ENCODE data around the gene ANKRD42.

ANKRD42 gene

DNA sequence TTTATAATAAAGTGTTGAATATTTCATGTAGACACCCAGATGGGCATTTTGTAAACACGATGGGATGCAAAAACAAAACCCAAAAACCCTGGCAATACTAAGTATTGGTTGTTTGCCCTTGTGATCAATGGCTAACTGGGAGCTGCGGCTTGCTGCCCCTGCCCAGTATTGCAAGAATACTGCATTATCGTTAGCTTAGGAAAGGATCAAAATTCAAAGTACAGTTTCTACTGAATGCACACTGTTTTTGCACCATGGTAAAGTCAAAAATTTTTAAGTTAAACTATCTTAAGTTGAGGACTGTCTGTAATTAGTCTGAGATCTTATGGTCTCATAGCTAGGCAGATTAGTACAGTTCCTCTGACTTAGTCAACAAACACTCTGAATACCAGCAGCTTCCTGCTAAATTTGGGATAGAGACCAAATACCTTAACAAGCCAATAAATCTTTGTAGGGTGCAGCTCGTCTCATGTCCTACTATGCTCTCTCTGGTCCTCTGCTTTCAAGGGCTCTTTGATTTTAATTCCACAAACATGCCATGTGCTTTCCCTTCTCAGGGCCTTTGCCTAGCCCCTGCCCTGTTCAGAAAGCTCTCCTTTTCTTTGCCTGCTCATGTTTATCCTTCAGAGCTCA, 88.7 kb downstream of the ANKRD42 start:
- no peak overlapping the region for H3K27ac ChIP-seq
- DNase-seq (ENCODE audit: low read depth, low spot score): no peak

DNA sequence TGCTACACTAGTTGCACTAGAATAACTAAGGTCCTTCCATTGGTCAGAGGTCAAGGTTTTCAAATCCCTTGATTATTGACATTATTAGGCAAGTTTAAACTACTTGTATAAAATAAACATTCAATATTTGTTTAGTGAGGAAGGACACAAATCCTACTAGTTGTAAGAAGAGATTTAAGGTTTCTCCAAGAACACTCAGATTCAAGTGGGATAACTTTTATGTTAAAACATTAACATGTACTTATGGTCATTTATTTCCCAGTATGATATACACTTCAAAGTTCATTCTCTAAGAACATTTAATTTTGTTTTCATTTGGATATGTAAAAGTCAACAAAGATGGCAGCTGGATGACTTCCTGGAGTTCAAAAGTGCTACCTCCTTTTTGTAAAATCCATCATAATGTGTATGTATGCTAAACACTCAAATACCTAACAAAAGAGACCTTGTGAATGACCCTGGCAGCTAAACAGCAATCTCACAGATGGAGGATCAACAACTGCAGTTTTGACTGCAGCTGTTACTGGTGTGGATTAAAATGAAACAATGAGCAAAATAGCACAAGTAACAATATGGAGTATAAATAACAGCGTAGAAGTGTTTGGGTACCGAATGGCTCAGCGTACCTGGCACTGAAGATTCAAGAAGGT, 91.1 kb downstream of the ANKRD42 start:
- no peak for DNase-seq (ENCODE audit: low read depth, low spot score)
- H3K27ac ChIP-seq: peak overlapping the region; percentile 97

DNA sequence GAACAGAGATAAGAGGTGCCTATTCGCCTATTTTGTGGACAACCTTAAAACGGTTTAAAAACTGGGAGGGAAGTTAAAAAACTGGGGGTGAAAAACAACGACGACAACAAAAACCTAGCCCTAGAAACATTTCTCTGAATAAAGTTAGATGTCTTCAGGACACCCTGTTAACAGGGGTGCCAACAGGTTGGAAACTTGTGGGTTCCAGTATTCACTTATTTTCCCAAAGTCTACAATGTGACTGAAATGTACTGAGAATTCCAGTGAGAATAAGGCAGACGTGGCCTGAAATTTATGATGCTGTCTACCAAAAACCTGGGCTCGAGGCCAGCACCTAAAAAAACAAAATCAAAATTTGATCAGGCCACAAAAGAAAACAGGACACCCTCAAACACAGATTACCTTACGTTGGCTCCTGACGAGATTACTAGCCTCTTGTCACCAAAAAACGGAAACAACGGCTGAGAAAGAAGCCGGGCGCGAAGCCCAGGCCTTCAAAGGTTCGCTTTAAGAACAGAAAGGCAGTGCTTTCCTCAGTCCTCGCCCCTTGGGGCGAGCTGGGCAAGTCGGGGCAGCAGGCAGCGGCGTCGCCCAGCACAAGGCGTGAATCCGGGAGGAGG, 91.7 kb downstream of the ANKRD42 start:
- peak overlapping the region; percentile 97 for H3K27ac ChIP-seq
- DNase-seq (ENCODE audit: low read depth, low spot score): no peak

DNA sequence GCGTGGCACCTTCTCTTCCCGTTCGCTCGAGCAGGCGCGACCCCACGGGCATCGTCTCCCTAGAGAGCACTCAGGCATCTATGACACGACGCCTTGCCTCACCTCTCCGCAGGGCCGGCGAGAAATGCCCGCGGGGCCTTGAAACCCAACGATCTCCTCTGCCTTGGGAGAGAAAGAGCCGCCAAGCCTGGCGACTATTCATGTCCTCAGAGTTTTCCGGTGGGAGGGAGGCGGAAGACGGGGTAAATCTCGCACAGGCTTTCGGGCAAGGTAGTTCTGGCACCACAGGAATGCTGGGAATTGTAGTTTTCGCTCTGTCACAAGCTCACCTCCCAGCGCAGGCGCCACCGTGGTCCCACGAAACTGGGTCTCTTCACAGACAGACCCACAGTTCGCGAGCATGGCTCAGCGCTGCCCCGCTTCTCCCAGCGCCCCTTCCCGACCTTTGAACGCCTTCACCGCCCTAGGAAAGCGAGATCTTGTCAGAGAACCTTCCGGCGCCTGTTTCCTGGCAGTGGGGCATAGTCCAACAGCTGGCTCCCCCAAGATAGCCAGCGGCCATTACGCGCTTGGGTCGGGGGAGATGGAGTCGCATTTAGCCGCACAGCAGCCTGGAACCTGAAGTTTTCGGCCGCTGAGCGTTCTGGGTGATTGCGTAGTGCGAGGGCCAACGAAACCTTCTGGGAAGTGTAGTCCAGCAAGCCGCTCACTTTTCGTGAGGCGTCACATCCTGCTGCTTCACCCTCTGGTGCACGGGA, 92.4 kb downstream of the ANKRD42 start, which contains the start of gene CCDC90B:
Gene CCDC90B (minus strand): TSS at position 597 of the 758 bp plus-strand sequence. CDS start 395 bp downstream, at position 202.
- peak; percentile 94 for DNase-seq (ENCODE audit: low read depth, low spot score)
- H3K27ac ChIP-seq: peak within 1 kb of the TSS; percentile 97

DNA sequence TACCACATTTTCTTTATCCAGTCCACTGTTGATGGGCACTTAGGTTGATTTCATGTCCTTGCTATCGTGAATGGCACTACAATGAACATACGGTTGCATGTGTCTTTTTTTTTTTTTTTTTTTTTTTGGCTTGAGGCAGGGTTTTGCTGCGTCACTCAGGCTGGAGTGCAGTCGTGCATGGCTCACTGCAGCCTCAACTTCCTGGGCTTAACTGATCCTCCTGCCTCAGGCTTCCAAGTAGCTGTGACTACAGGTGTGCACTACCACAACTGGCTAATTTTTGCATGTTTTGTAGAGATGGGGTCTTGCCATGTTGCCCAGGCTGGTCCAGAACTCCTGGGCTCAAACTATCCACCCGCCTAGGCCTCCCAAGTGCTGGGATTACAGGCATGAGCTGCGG, 94.1 kb downstream of the ANKRD42 start:
- no peak for DNase-seq (ENCODE audit: low read depth, low spot score)
- no peak overlapping the region for H3K27ac ChIP-seq

DNA sequence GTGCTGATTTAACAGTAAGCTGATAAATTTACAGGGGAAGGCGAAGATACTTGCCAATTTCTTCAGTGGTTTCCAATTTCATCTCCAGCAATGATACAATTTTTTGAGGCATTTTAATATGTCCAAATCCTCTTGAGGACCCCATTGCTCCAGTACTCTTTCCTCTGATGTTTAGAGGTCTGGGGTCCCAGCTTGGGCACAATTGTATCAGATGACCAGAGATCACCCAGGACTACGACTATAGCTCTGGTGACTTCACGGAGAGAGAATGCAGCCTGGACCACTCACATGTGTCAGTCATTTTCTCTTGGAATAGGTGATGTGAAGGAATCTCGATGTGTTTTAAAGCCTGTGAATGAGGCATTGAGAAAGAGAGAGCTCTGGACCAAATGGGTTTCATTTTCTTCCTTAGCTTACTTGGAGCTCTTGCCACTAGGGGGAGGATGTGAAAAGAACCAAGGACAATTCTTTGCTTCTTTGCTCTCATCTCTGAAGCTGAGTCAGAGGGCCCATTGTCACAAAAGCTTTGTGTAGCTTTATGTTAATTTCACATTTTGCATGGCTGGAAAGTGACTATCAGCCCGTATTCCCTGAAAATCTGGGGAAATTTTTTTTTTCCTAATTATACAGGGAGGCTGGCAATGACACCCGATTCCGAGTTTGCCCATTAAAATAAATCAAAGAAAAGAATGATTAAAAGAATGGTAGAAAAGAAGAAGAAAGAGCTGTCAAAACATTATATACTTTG, 99.4 kb downstream of the ANKRD42 start:
- no peak for DNase-seq (ENCODE audit: low read depth, low spot score)
- H3K27ac ChIP-seq: no peak overlapping the region

DNA sequence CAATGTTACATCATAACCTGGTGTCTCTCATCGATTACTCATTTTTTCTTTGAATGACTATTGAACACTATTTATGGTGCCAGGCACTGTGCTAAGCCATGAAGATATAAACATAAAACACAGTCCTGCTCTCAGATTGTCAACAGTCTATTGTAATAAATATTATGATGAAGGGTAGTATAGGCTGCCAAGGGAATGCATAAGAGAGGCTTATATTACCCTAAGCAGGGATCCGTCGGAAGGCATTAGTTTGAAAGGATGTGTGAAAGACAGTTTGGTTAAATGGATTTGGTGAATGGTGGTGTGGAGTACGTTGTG, 99.9 kb downstream of the ANKRD42 start:
- DNase-seq (ENCODE audit: low read depth, low spot score): no peak
- no peak overlapping the region for H3K27ac ChIP-seq

DNA sequence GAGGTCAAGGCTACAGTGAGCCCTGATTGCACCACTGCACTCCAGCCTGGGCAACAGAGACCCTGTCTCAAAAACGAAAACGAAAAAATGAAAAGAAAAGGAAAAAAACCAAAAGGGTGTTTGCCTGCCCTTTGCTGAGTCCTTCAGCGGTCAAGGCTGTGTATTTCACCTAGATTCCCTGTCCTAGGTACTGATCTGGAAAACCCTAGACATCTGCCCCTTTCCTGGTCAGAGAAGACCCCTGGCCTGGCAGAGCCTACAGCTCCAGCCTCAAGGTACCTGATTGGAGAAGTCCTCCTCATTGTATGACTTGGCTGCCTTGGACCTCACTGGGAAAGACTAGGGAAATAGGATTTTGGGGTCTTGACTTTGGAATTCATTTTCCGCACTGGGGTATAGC, 100.7 kb downstream of the ANKRD42 start:
- no peak for DNase-seq (ENCODE audit: low read depth, low spot score)
- H3K27ac ChIP-seq: no peak overlapping the region

All from epithelial cell of prostate (primary cell).